ENCODE results near the gene KRTAP10-7.
"Not testable (repeated sequence)": the region's sequence is repeated elsewhere in the genome, so short reads cannot be mapped to it uniquely, and the experiment has no call there.

The KRTAP10-7 gene

GRCh38 chr21:44600118-44600978 lies at the start of gene KRTAP10-7:
Gene KRTAP10-7, plus strand, starts transcription at chr21:44600597. Its CDS starts 25 bp downstream, at chr21:44600622.
- not testable (repeated sequence) for DNase-seq

- DNase-seq: peak; percentile 59
Observed at GRCh38 chr21:44550807-44551206, 49.6 kb upstream of the KRTAP10-7 start.

GRCh38 chr21:44551340-44551961 lies 48.9 kb upstream of the KRTAP10-7 start, which contains the start of gene KRTAP10-2:
Gene KRTAP10-2, minus strand, starts transcription at chr21:44551505. Its CDS starts 47 bp downstream, at chr21:44551458.
- DNase-seq: no peak

- no peak for DNase-seq
Observed at GRCh38 chr21:44552136-44552535, 48.3 kb upstream of the KRTAP10-7 start.

GRCh38 chr21:44552681-44553080 lies 47.7 kb upstream of the KRTAP10-7 start:
- no peak for DNase-seq

GRCh38 chr21:44555200-44555875 lies 45.1 kb upstream of the KRTAP10-7 start:
- no peak for DNase-seq

DNA sequence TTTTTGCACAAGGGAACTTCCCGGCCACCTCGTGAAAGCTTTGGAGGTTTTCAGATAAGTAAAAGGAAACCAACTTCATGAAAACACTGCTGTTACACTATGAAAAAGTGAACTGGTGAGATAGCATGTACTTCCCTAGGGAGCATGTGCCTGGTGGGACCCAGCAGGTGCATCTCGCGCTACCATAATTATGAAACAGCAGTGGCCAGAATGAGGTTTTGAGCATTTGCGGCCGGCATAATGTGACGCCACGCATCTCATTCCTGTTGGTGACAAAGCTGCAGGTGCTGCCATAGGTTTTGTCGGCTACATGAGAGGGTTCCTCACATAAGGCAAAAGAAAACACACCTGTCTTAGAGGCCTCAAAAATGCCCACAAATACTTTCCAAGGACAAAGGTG lies 43.5 kb upstream of the KRTAP10-7 start:
- no peak for DNase-seq

DNA sequence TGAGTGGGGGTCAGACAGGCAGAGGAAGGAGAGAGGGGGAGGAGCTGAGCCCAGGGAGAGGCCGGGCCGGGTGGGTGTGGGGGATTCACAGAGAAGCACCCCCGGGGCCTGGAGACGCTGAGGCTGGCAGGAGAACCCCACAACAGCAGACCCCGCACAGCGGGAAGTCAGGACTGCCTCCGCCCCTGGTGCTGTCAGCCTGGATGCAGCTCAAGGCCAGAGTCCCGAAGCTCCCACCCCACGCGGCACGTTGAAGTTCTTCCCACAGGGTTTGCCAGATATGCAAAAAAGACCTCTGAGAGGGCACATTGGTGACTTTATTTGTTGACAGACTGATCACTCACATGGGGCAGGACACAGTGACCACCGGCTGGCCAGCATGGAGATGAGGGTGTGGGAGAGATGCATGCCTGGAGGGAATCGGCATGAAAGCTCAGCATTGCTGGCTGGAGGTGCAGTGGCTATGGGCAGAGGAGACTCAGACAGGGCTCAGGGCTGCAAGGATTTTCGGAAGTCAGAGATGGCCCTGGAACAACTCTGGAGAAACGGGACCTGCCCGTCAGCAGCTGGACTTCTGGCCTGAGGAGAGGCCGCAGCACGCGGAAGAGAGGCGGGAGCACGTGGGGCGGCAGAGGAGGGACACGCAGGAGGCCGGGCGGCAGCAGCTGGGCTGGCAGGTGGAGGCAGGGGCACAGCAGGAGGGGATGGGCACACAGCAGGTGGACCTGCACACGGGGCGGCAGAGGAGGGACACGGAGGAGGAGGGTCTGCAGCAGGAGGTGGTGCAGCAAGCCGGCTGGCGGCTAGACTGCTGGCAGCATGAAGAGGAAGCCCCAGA lies 42.7 kb upstream of the KRTAP10-7 start:
- no peak for DNase-seq

GRCh38 chr21:44558329-44558675 lies 42.1 kb upstream of the KRTAP10-7 start:
- not testable (repeated sequence) for DNase-seq

- no peak for DNase-seq
Observed at GRCh38 chr21:44558695-44559094, 41.7 kb upstream of the KRTAP10-7 start, which contains the start of gene KRTAP10-3. Gene KRTAP10-3, minus strand, starts transcription at chr21:44558795. Its CDS starts 80 bp downstream, at chr21:44558715.

- DNase-seq: no peak
Observed at GRCh38 chr21:44564099-44564498, 36.3 kb upstream of the KRTAP10-7 start.

- DNase-seq: no peak
Observed at GRCh38 chr21:44564886-44565598, 35.4 kb upstream of the KRTAP10-7 start.

GRCh38 chr21:44566403-44566802 lies 34.0 kb upstream of the KRTAP10-7 start:
- no peak for DNase-seq

- DNase-seq: no peak
Observed at GRCh38 chr21:44567481-44568171, 32.8 kb upstream of the KRTAP10-7 start.

GRCh38 chr21:44568261-44568660 lies 32.1 kb upstream of the KRTAP10-7 start:
- DNase-seq: no peak

- DNase-seq: no peak
Observed at GRCh38 chr21:44568667-44569556, 31.5 kb upstream of the KRTAP10-7 start.

- DNase-seq: no peak
Observed at GRCh38 chr21:44569861-44570517, 30.4 kb upstream of the KRTAP10-7 start.

GRCh38 chr21:44571296-44571695 lies 29.1 kb upstream of the KRTAP10-7 start:
- no peak for DNase-seq
